ENCODE data around the gene GARRE1. TPM values are rescaled to one million over a fixed set of nuclear protein-coding genes. Genes with fewer than 3 reads are reported as not detected.

The GARRE1 gene
- polyA plus RNA-seq, 1 donor from 2014 or later, result 15.9 TPM

GRCh38 chr19:34269968-34270621 is 15.7 kb downstream of the GARRE1 start:
- no peaks in the 10 kb centered on the region for H3K9me3 ChIP-seq (ENCODE audit: low read length)
- no peak overlapping the region for H3K4me2 ChIP-seq (ENCODE audit: low read length)
- no peak overlapping the region for H3K4me3 ChIP-seq (ENCODE audit: low read length)
- no peak overlapping the region for H3K9ac ChIP-seq (ENCODE audit: low read length)
- no peak for TF ChIP-seq SMC3 (conservative IDR thresholded peaks at IDR 0.05; ENCODE audit: poor library complexity)
- TF ChIP-seq RAD21 (conservative IDR thresholded peaks at IDR 0.05), result no peak
- no peak for TF ChIP-seq REST (IDR thresholded peaks at IDR 0.05; ENCODE audit: borderline replicate concordance)
- TF ChIP-seq EZH2 (IDR thresholded peaks at IDR 0.05; ENCODE audit: borderline replicate concordance, insufficient read depth, low read length, poor library complexity, severe bottlenecking), result no peak
- TF ChIP-seq TAF1 (IDR thresholded peaks at IDR 0.05; ENCODE audit: low read depth), result no peak
- TF ChIP-seq EP300 (conservative IDR thresholded peaks at IDR 0.05; ENCODE audit: poor library complexity, severe bottlenecking), result no peak
- TF ChIP-seq POLR2AphosphoS5 (IDR thresholded peaks at IDR 0.05), result no peak
- TF ChIP-seq CTCF (IDR thresholded peaks at IDR 0.05; ENCODE audit: poor library complexity, severe bottlenecking), result no peak
- TF ChIP-seq MXI1 (conservative IDR thresholded peaks at IDR 0.05; ENCODE audit: poor library complexity, severe bottlenecking), result no peak
- no peak overlapping the region for H3K27ac ChIP-seq (ENCODE audit: low read length)
- no peaks in the 10 kb centered on the region for H3K36me3 ChIP-seq (ENCODE audit: insufficient read depth, low read length)
- H3F3A ChIP-seq (ENCODE audit: insufficient read depth, low read length, poor library complexity, severe bottlenecking), result no peaks in the 10 kb centered on the region
- no peaks in the 10 kb centered on the region for H3K9me2 ChIP-seq (ENCODE audit: insufficient read depth, low read length)
- no peak overlapping the region for H2AFZ ChIP-seq (ENCODE audit: low read depth, low read length)
- H4K20me1 ChIP-seq (ENCODE audit: insufficient read depth), result no peaks in the 10 kb centered on the region
- H3K27me3 ChIP-seq (ENCODE audit: insufficient read depth, low read depth, low read length), result no peaks in the 10 kb centered on the region
- peaks cover 11% of the 10 kb centered on the region for H3K79me2 ChIP-seq (replicated peaks; ENCODE audit: insufficient read depth, low read length)

DNA sequence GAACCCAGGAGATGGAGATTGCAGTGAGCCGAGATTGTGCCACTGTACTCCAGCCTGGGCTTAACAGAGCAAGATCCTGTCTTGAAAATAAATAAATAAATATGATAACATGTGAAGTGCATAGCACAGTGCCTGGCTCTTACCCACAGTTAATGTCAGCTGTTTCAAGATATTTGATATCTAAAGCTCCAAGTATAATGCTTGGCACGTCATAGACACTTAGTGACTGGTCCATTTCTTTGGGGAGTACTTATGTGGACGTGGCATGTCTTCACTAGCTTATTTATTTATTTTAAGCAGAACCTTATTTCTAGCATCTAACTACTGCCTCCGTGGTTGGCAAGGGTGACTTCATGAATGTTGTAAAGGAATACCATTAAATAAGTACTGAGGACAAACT is 18.8 kb downstream of the GARRE1 start:
- H3K4me2 ChIP-seq (ENCODE audit: low read length), result no peak overlapping the region
- H4K20me1 ChIP-seq (ENCODE audit: insufficient read depth), result no peaks in the 10 kb centered on the region
- no peaks in the 10 kb centered on the region for H3K27me3 ChIP-seq (ENCODE audit: insufficient read depth, low read depth, low read length)
- TF ChIP-seq POLR2AphosphoS5 (IDR thresholded peaks at IDR 0.05), result no peak
- no peak for TF ChIP-seq RAD21 (conservative IDR thresholded peaks at IDR 0.05)
- no peak for TF ChIP-seq EZH2 (IDR thresholded peaks at IDR 0.05; ENCODE audit: borderline replicate concordance, insufficient read depth, low read length, poor library complexity, severe bottlenecking)
- H3K79me2 ChIP-seq (replicated peaks; ENCODE audit: insufficient read depth, low read length), result peaks cover 22% of the 10 kb centered on the region
- no peaks in the 10 kb centered on the region for H3K9me3 ChIP-seq (ENCODE audit: low read length)
- H3K36me3 ChIP-seq (ENCODE audit: insufficient read depth, low read length), result no peaks in the 10 kb centered on the region
- no peaks in the 10 kb centered on the region for H3F3A ChIP-seq (ENCODE audit: insufficient read depth, low read length, poor library complexity, severe bottlenecking)
- H3K4me3 ChIP-seq (ENCODE audit: low read length), result no peak overlapping the region
- no peak overlapping the region for H3K27ac ChIP-seq (ENCODE audit: low read length)
- no peaks in the 10 kb centered on the region for H3K9me2 ChIP-seq (ENCODE audit: insufficient read depth, low read length)
- H2AFZ ChIP-seq (ENCODE audit: low read depth, low read length), result no peak overlapping the region
- no peak overlapping the region for H3K9ac ChIP-seq (ENCODE audit: low read length)
